Measurements from ENCODE around the gene CYB561D1. TPM values are rescaled to one million over a fixed set of nuclear protein-coding genes. Genes with fewer than 3 reads are reported as not detected.
"Not testable (repeated sequence)": the region's sequence is repeated elsewhere in the genome, so short reads cannot be mapped to it uniquely, and the experiment has no call there.

The CYB561D1 gene, protein sequence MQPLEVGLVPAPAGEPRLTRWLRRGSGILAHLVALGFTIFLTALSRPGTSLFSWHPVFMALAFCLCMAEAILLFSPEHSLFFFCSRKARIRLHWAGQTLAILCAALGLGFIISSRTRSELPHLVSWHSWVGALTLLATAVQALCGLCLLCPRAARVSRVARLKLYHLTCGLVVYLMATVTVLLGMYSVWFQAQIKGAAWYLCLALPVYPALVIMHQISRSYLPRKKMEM
- 0.31 and 3.1 TPM in 2 replicates for total RNA-seq (2014; rRNA removed; shearing (Covaris generic))

DNA sequence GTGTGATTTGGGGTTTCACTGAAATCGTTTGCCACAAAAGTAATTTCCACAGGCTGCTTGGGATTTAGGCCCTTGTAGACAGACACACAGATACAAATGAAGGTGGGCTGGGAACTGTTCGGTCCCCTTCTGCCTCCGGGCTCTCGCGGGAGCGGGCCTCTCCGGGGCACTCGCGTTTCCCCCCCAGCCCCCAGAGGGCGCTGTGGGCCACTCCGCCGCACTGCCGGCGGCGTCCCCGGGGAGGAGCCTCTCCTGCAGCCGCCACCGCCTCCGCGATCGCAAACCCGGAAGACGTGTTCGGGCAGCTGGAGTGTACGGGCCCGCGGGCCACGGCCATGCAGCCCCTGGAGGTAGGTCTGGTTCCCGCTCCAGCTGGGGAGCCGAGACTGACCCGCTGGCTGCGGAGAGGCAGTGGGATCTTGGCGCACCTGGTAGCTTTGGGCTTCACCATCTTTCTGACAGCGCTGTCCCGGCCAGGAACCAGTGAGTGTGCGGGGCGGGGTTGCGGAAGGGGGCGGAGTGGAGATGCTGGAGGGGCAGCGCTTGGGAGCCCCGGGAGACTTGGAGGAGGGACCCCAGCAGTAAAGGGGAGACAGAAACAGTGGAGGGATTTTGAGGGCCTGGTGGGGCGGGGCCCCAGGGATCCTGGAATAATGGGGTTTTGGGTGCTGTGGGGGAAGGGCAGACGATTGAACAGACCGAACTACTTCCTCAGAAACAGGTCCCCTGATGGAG is at the start of gene CYB561D1:
Gene CYB561D1, plus strand, starts transcription at position 290 of the 735 bp plus-strand sequence. Its CDS starts 46 bp downstream, at position 336.
- in situ Hi-C loops (cut with HindIII; ENCODE audit: low sequenced_read_pairs): loop anchor here (5.0 kb wide), 1 partner anchor 43 kb away; the partner anchor contains the start of gene GPR61
- DNase-seq (ENCODE audit: low spot score): peak; percentile 81

DNA sequence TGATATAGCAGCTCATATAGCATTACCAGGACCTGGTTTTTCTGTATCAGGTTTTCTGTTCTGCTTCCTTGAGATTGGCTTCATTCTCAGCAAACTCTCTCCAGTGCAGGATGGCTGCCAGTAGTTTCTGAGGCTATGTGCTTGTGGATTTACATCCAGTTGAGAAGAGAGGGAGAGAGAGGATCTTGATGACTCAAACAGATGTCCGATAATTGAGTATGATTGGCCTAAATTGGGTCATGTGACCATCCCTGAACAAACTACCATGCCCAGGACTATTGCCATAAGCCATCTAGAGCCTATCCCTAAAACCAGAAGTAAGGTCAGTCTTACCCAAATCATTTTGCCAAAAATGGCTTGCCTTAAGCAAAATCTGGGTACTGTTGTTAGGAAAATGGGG is 49.5 kb upstream of the CYB561D1 start:
- in situ Hi-C loops (cut with HindIII; ENCODE audit: low sequenced_read_pairs): no loop called here
- no peak for DNase-seq (ENCODE audit: low spot score)

DNA sequence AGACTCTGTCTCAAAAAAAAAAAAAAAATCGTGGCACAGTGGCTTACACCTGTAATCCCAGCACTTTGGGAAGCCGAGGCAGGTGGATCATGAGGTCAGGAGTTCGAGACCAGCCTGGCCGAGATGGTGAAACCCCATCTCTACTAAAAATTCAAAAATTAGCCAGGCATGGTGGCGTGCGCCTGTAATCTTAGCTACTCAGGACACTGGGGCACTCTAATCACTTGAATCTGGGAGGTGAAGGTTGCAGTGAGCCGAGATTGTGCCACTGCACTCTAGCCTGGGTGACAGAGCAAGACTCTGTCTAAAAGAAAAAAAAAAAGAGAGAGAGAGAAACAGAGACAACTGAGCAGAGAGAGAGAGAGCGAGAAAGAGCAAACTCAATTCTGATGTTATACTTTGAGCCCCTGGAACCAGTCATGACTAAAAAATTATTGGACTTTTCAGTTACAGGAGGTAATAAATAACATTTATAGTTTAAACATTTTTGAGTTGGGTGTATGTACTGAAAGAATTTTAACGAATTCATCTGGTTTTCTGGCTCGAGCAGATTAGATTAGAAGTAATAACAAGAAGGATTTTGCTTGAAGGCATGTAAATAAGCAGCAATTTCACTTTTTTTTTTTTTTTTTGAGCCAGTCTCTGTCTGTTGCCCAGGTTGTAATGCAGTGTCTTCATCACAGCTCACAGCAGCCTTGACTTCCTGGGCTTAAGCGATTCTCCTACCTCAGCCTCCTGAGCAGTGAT is 47.8 kb upstream of the CYB561D1 start:
- in situ Hi-C loops (cut with HindIII; ENCODE audit: low sequenced_read_pairs); DNase-seq (ENCODE audit: low spot score): not testable (repeated sequence)

DNA sequence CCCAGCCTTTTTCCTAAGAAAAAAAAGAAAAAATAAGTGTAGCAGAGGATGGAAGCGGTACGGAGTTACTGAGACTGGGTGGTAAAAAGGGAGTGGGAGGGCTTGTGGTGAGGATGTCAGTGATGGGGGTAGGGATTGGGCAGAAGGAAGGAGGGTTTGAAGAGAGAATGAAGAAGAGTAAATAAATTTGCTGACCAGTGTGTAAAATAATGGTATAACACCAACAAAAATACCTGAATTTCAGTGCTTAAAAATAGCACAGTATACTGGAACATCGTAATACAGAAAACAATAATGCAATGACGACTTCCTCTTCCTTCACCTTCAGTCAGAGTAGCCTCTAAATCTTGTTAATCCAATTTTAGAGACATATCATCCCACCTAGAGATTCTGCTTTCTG is 46.4 kb upstream of the CYB561D1 start:
- no peak for DNase-seq (ENCODE audit: low spot score)
- in situ Hi-C loops (cut with HindIII; ENCODE audit: low sequenced_read_pairs): no loop called here

DNA sequence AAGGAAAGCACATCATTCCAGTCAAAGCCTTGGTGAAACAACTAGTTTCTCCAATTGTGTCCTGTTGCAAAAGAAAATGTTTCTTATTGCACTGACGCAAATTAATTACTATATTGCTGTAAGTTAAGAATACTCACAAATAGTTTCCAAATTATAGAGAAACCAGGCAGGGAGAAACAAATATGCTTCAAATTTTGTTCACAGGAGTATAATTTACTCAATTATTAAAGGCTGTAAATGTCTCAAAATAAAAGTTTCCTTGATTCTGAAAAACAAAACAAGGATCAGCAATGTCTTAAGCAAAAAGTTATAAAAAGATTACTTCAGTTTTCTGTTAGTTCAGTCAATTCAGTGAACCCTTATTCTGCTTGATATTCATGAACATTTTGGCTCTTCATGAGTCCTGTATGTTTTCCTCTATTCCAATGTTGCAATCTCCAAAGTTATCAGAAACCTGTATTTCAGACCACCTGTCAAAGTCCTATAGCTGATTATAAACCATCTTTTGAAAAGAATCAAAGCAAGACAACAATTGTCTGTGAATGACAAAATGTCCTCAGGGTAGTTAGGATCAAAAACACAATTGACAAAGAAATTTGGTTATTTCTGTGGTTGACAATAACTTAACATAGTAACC is 39.3 kb upstream of the CYB561D1 start:
- no peak for DNase-seq (ENCODE audit: low spot score)
- in situ Hi-C loops (cut with HindIII; ENCODE audit: low sequenced_read_pairs): no loop called here

DNA sequence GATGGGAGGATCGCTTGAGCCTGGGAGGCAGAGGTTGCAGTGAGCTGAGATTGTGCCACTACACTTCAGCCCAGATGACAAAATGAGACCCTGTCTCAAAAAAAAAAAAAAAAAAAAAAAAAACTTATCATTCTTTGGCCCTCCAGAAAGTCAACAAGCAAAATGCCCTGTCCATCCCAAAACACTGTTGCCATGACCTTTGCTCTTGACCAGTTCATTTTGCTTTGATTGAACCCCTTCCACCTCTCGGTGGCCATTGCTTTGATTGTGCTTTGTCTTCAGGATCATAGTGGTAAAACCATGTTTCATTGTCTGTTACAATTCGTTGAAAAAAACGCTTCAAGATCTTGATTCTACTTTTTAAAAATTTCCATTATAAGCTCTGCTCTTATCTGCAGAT is 36.1 kb upstream of the CYB561D1 start:
- DNase-seq (ENCODE audit: low spot score): no peak
- in situ Hi-C loops (cut with HindIII; ENCODE audit: low sequenced_read_pairs): no loop called here

DNA sequence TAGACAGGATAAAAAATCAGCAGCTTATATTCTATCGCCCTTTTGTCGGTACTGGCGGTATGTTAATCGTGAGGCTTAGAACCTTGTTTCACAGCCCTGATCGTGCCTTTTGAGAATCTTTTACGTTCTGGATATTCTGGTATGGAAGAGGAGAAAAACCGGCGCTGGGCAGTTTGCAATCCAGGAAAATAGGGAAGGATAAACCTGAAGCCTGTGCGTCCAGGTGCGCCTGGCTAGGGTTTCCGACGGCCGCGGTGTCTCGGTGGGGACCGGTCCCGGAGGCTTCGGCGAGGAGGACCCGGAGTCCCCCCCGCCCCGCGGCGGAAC is 27.8 kb upstream of the CYB561D1 start:
- in situ Hi-C loops (cut with HindIII; ENCODE audit: low sequenced_read_pairs): no loop called here
- DNase-seq (ENCODE audit: low spot score): no peak

DNA sequence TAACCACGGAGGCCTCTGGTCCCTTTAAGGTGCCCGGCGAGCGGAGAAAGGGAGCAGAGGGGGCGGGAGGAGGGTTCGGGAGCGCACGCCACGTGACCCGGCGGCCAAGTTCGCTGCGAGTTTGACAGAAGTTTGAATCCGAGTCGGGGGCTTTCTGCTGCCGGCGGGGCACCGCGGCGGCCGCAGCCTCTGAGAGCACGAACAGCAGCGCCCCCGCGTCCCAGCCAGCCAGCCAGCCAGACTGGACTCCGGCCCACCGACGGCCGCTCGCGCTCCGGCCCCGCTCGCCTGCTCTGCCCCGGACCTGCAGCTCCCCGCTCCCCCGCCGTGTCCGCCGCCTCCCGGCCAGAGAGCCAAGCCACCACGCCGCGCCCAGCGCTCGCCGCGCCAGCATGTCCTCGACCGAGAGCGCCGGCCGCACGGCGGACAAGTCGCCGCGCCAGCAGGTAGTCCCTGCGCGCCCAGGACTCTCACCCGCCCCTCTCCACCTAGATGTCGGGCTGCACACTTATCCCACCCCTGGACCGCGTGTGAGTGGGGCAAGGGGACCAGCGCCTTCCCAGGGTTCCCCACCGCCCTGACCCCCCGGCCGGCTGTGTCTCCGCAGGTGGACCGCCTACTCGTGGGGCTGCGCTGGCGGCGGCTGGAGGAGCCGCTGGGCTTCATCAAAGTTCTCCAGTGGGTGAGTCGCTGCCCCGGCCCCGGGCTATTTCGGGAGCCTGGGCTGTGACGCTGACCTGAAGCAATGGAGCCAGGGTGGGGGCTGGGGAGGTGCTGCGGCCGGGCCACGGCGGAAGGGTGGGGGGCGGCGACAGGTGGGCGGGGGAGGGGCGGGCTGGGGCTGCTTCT is 27.2 kb upstream of the CYB561D1 start, which contains the start of gene SYPL2:
Gene SYPL2, plus strand, starts transcription at position 95 of the 849 bp plus-strand sequence. Its CDS starts 298 bp downstream, at position 393.
- in situ Hi-C loops (cut with HindIII; ENCODE audit: low sequenced_read_pairs): no loop called here
- DNase-seq (ENCODE audit: low spot score): peak; percentile 13

DNA sequence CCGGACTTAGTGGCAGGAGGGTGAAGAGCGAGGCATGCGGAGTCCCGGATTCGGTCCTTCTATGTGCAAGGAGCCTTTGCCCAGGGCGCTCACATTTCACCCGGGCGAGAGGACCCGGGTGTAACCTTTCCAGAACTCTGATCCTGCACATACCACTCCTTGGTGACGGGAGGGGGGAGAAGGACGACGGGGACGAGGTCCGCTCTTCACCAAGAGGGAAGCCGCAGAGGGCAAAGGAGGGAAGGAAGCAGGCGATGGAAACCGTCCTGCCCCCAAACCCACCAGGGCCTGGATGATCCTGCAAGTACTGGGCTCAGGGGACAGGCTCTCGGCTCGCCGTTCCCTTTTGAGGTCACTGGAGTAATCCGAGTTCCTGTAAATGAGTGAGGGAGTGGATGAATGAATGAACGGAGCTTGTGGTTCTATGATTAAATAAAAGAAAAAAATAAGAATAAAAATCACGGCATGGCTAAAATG is 26.6 kb upstream of the CYB561D1 start:
- in situ Hi-C loops (cut with HindIII; ENCODE audit: low sequenced_read_pairs): no loop called here
- DNase-seq (ENCODE audit: low spot score): no peak

DNA sequence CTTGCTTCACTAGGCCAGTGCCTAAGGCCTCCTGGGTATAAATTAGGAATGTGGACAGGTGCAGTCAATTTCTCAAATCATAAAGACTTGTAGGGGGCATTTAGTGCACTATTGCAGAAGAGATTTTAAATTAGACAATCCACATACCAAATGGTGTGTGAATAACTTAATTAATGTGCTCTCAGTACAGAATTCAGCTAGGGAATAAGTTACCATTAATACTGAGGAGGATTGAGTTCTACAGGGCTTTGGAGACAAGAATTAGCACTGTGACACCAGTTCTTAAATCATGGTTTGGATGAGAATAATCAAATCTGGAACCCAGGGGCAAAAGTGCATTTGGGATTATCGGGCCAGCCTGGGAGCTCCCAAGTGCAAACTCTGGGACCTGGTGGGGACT is 25.8 kb upstream of the CYB561D1 start:
- in situ Hi-C loops (cut with HindIII; ENCODE audit: low sequenced_read_pairs): no loop called here
- no peak for DNase-seq (ENCODE audit: low spot score)

DNA sequence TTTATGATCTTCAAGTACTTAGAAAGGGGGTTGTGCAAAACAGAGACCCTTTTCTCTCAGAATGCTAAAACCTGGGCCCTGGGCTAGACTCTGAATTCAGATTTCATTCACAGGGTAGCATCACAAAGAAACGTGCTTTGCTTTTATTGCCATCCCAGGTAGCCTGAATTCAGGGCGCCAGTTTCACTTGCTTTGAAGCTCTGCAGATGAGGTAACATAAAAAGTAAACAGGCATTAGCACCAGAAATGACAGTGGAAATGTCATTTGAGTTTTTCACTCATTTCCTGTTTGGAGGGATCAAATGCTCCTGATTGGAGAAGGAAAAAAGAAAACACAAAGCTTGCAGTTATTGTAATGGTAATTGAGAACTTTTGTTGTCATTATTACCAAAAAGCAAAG is 25.0 kb upstream of the CYB561D1 start:
- DNase-seq (ENCODE audit: low spot score): no peak
- in situ Hi-C loops (cut with HindIII; ENCODE audit: low sequenced_read_pairs): no loop called here

DNA sequence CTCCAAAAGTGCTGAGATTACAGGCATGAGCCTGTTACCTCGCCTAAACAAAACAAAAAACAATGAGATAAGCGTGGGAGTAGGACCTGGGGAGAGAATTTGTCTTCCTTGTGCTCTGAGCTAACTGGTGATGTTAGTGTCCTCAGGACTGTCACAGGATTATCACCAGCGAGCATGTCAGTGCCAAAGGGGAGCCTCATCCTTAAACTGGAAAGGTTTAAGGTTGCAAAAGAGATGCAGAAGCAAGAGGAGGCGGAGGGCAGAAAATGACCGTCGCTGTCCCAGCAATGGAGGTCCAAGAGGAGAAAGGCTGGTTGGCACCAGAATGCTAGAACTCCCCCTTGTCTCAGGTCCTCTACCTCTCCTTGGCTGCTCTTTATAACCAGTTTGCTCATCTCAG is 23.6 kb upstream of the CYB561D1 start:
- DNase-seq (ENCODE audit: low spot score): no peak
- in situ Hi-C loops (cut with HindIII; ENCODE audit: low sequenced_read_pairs): no loop called here

DNA sequence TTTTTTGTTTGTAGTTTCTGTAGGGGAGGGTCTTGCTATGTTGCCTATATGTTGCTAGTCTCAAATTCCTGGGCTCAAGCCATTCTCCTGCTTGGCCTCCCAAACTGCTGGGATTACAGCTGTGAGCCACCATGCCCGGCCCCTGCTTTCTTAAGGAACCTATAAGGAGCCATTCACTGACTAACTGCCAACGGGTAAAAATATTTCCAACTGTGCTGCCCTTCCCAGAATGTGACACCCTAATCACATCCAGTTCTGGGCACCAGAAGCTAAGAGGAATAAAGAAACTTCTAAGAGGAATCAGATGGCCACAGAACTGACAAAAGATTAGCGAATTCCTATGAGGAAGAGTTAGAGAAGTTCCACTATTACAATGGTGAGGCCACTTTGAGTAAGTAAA is 21.1 kb upstream of the CYB561D1 start:
- no peak for DNase-seq (ENCODE audit: low spot score)
- in situ Hi-C loops (cut with HindIII; ENCODE audit: low sequenced_read_pairs): no loop called here

DNA sequence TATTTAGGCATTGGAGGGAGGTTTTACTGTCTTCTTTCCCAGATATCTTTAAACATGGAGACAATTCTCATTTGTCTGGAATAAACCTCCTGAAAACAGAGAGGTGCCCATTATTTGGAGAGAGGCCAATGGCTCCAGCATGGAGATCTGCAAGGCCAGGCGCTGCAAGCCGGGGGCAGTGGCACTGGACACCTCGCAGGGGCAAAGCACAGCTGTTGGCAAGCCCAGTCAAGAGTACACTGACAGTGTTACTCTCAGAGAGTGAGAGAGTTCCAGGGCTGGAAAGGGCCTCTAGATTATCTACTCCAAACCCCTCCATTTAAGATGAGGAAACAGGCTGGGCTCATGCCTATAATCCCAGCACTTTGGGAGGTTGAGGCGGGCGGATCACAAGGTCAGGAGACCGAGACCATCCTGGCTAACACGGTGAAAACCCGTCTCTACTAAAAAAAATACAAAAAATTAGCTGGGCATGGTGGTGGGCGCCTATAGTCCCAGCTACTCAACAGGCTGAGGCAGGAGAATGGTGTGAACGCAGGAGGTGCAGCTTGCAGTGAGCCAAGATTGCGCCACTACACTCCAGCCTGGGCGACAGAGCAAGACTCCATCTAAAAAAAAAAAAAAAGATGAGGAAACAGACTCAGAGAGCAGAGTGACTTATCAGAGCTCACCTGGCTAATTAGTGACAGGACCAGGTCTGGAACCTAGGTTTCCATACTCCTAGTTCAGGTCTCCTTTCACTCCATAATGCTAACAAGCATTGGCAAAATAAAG is 20.4 kb upstream of the CYB561D1 start:
- DNase-seq (ENCODE audit: low spot score); in situ Hi-C loops (cut with HindIII; ENCODE audit: low sequenced_read_pairs): not testable (repeated sequence)

DNA sequence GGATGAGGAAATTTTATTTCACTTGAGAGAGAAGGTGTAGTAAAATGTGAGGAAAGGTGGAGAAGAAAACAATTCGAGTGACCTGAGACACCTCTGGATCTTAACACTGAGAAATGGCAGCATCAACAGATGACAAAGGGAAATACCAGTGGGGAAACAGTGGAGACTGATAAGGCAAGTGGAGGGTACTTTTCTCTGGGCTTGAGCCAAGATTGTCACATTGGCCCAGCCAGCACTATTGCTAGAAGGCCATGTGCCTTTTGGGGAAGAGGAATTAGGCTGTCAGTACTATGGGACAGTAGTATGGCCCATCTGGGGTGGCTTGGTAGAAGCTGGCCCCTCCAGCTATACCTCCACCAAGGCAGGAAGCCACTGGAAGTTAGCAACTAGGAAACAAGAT is 19.2 kb upstream of the CYB561D1 start:
- DNase-seq (ENCODE audit: low spot score): no peak
- in situ Hi-C loops (cut with HindIII; ENCODE audit: low sequenced_read_pairs): no loop called here

DNA sequence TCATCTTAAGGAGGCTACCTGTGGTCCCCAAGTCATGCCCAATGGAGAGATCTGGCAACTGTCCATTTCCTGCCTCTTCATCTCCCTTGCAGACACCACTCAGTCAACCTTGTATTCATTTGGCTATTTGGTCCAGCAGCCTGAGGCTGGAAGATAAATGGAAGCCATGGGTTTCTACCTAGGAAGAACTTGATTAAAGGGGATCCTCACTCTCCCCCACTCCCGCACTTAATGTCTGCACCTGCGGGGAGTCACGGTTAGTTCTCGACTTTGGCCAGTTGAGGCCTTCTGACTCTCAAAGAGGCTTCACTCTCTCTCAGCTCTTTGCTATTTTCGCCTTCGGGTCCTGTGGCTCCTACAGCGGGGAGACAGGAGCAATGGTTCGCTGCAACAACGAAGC is 18.6 kb upstream of the CYB561D1 start:
- no peak for DNase-seq (ENCODE audit: low spot score)
- in situ Hi-C loops (cut with HindIII; ENCODE audit: low sequenced_read_pairs): no loop called here

DNA sequence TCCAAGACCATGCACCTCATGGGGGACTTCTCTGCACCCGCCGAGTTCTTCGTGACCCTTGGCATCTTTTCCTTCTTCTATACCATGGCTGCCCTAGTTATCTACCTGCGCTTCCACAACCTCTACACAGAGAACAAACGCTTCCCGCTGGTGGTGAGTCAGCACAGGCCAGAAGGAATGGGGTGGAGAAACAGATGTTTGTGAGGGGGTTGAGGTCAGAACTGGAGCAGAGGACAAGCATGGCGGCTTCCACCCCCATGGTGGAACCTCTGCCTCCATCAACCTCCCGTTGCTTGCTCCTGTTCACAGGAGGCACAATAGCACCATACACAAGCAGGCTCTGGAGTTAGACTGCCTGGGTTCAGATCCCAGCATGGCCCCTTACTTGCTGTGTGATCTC is 17.1 kb upstream of the CYB561D1 start:
- in situ Hi-C loops (cut with HindIII; ENCODE audit: low sequenced_read_pairs): no loop called here
- no peak for DNase-seq (ENCODE audit: low spot score)

DNA sequence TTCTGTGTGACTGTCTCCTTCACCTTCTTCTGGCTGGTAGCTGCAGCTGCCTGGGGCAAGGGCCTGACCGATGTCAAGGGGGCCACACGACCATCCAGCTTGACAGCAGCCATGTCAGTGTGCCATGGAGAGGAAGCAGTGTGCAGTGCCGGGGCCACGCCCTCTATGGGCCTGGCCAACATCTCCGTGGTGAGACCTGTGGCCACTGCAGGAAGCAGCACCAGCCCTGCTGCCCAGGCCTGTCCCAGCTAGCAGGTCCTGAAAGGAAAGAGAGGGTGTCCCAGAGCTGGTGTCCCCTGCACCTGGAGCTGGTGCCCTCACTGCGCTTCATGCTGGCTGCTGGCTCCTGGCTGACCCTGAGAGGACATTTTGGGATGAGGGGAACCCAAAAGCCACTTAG is 16.1 kb upstream of the CYB561D1 start:
- in situ Hi-C loops (cut with HindIII; ENCODE audit: low sequenced_read_pairs): no loop called here
- DNase-seq (ENCODE audit: low spot score): no peak
